HEK293T (cell line): ENCODE measurements around the gene GRID2.

Experiments
- CTCF ChIA-PET: fragments of 350-600 bp; formaldehyde crosslinking; extraction: SDS; loops from one replicate; lab custom pipeline; 2021; ENCODE audit warnings: antibody characterized with exemption, inconsistent platforms; lab: Yijun Ruan, JAX
- POLR2A ChIA-PET: fragments of 350-600 bp; formaldehyde crosslinking; extraction: SDS; loops from one replicate; lab custom pipeline; 2020; ENCODE audit warnings: antibody characterized with exemption, inconsistent platforms; lab: Yijun Ruan, JAX
- DNase-seq: peaks from one replicate; pipeline ENCODE4 v3.0.0; 2012; ENCODE audit warnings: mixed read lengths; ENCODE audit errors: extremely low spot score
- ARNT ChIP-seq: fragments of 450-650 bp; IDR thresholded peaks from 2 replicates; pipeline ENCODE4 v1.6.1; 2017; ENCODE audit warnings: mild to moderate bottlenecking
- BHLHE40 ChIP-seq: fragments of 450-650 bp; IDR thresholded peaks from 2 replicates; pipeline ENCODE4 v1.6.1; 2016; ENCODE audit warnings: mild to moderate bottlenecking, moderate library complexity, borderline replicate concordance
- CTBP1 ChIP-seq: fragments of 450-650 bp; IDR thresholded peaks from 2 replicates; pipeline ENCODE4 v1.6.1; 2016; ENCODE audit warnings: borderline replicate concordance
- ELF4 ChIP-seq: fragments of 450-650 bp; IDR thresholded peaks from 2 replicates; pipeline ENCODE4 v1.6.1; 2017; ENCODE audit warnings: antibody characterized with exemption
- FOXA1 ChIP-seq: fragments of 450-650 bp; IDR thresholded peaks from 2 replicates; pipeline ENCODE4 v1.6.1; 2016; ENCODE audit warnings: mild to moderate bottlenecking
- FOXK2 ChIP-seq: fragments of 450-650 bp; IDR thresholded peaks from 2 replicates; pipeline ENCODE4 v1.6.1; 2016; ENCODE audit warnings: mild to moderate bottlenecking
- FOXM1 ChIP-seq: fragments of 450-650 bp; IDR thresholded peaks from 2 replicates; pipeline ENCODE4 v1.6.1; 2017; ENCODE audit warnings: mild to moderate bottlenecking, borderline replicate concordance
- HDGF ChIP-seq: fragments of 450-650 bp; IDR thresholded peaks from 2 replicates; pipeline ENCODE4 v1.6.1; 2017; ENCODE audit warnings: antibody characterized with exemption, borderline replicate concordance
- L3MBTL2 ChIP-seq: fragments of 450-650 bp; conservative IDR thresholded peaks from 2 replicates; pipeline ENCODE4 v1.6.1; 2016; ENCODE audit warnings: mild to moderate bottlenecking
- LEF1 ChIP-seq: fragments of 450-650 bp; IDR thresholded peaks from 2 replicates; pipeline ENCODE4 v1.6.1; 2017; ENCODE audit warnings: mild to moderate bottlenecking, borderline replicate concordance
- NFRKB ChIP-seq: fragments of 450-650 bp; IDR thresholded peaks from 2 replicates; pipeline ENCODE4 v1.6.1; 2016; ENCODE audit warnings: mild to moderate bottlenecking, moderate library complexity
- PKNOX1 ChIP-seq: fragments of 450-650 bp; IDR thresholded peaks from 2 replicates; pipeline ENCODE4 v1.6.1; 2016
- SP1 ChIP-seq: fragments of 450-650 bp; IDR thresholded peaks from 2 replicates; pipeline ENCODE4 v1.6.1; 2017
- SUZ12 ChIP-seq: fragments of 450-650 bp; IDR thresholded peaks from 2 replicates; pipeline ENCODE4 v1.6.1; 2016; ENCODE audit warnings: mild to moderate bottlenecking
- TARDBP ChIP-seq: fragments of 450-650 bp; IDR thresholded peaks from 2 replicates; pipeline ENCODE4 v1.6.1; 2016
- ZNF384 ChIP-seq: fragments of 450-650 bp; IDR thresholded peaks from 2 replicates; pipeline ENCODE4 v1.6.1; 2016

The GRID2 gene

GRCh38 chr4:93718233-93718632 is 1414.5 kb downstream of the GRID2 start:
- TF ChIP-seq LEF1 (no peak), NFRKB (no peak), SUZ12 (no peak), ZNF384 (no peak), SP1 (no peak)
- CTCF ChIA-PET, result no interaction called here
- POLR2A ChIA-PET, result no interaction called here
- DNase-seq, result no peak

- DNase-seq, result no peak
- POLR2A ChIA-PET, result no interaction called here
- TF ChIP-seq ELF4 (no peak), FOXA1 (no peak), SP1 (no peak), ZNF384 (no peak)
- CTCF ChIA-PET, result no interaction called here
These were observed 1415.8 kb downstream of the GRID2 start for GRCh38 chr4:93719552-93719951.

- CTCF ChIA-PET, result no interaction called here
- no peak for DNase-seq
- POLR2A ChIA-PET, result no interaction called here
- no peak for TF ChIP-seq BHLHE40
These were observed 1418.7 kb downstream of the GRID2 start for GRCh38 chr4:93722446-93722845.

GRCh38 chr4:93730251-93730650 is 1426.5 kb downstream of the GRID2 start:
- TF ChIP-seq BHLHE40 (no peak), SUZ12 (no peak), ARNT (no peak), TARDBP (no peak), FOXA1 (no peak), L3MBTL2 (no peak), ELF4 (no peak), LEF1 (no peak)
- CTCF ChIA-PET, result no interaction called here
- DNase-seq, result no peak
- POLR2A ChIA-PET, result no interaction called here

- ChIA-PET POLR2A (no interaction called here), CTCF (no interaction called here)
- no peak for DNase-seq
- no peak for TF ChIP-seq ZNF384
These were observed 1427.0 kb downstream of the GRID2 start for GRCh38 chr4:93730760-93731159.

- CTCF ChIA-PET, result interaction anchor here (0.6 kb wide), 1 partner anchor 15 kb away, joined by 3 read pairs; no protein-coding TSS in a partner anchor
- DNase-seq, result no peak
These were observed 1427.7 kb downstream of the GRID2 start for GRCh38 chr4:93731456-93731855.

GRCh38 chr4:93732509-93732908 is 1428.7 kb downstream of the GRID2 start:
- ChIA-PET CTCF (interaction anchor here (0.7 kb wide), 1 partner anchor 172 kb away, joined by 4 read pairs; no protein-coding TSS in a partner anchor), POLR2A (no interaction called here)
- DNase-seq, result no peak
- no peak for TF ChIP-seq L3MBTL2
- no peak for TF ChIP-seq FOXM1
- TF ChIP-seq FOXA1, result no peak
- TF ChIP-seq NFRKB, result no peak
- no peak for TF ChIP-seq TARDBP
- no peak for TF ChIP-seq LEF1
- no peak for TF ChIP-seq BHLHE40
- no peak for TF ChIP-seq SP1
- no peak for TF ChIP-seq ZNF384
- no peak for TF ChIP-seq ARNT
- no peak for TF ChIP-seq FOXK2

More at GRCh38 chr4:93731456-93731855, 1427.7 kb downstream of the GRID2 start:
- POLR2A ChIA-PET, result no interaction called here
- TF ChIP-seq FOXK2 (no peak), NFRKB (no peak), PKNOX1 (no peak), BHLHE40 (no peak), L3MBTL2 (no peak), HDGF (no peak), ZNF384 (no peak), ELF4 (no peak), CTBP1 (no peak), SP1 (no peak), TARDBP (no peak), LEF1 (no peak), ARNT (no peak), SUZ12 (no peak), FOXA1 (no peak), FOXM1 (no peak)

GRCh38 chr4:93740890-93741289 is 1437.1 kb downstream of the GRID2 start:
- ChIA-PET POLR2A (no interaction called here), CTCF (interaction anchor here (0.7 kb wide), 1 partner anchor 990 kb away, joined by 3 read pairs; no protein-coding TSS in a partner anchor)
- DNase-seq, result no peak
- no peak for TF ChIP-seq PKNOX1
- TF ChIP-seq SUZ12, result no peak
- no peak for TF ChIP-seq ZNF384
- TF ChIP-seq HDGF, result no peak
- TF ChIP-seq LEF1, result no peak
- TF ChIP-seq L3MBTL2, result no peak
- no peak for TF ChIP-seq ELF4
- no peak for TF ChIP-seq FOXM1
- TF ChIP-seq FOXK2, result no peak
- no peak for TF ChIP-seq FOXA1
- no peak for TF ChIP-seq SP1
- no peak for TF ChIP-seq ARNT
- no peak for TF ChIP-seq BHLHE40
- TF ChIP-seq CTBP1, result no peak
- no peak for TF ChIP-seq TARDBP
- no peak for TF ChIP-seq NFRKB
